Keratinocyte (primary cell): ENCODE measurements around the gene MUC5B.

ENCODE experiments used
- EZH2 ChIP-seq: IDR thresholded peaks from one replicate; pipeline ENCODE4 v1.6.1; 2012; ENCODE audit warnings: inconsistent platforms, mild to moderate bottlenecking, low read length, moderate library complexity
- TF ChIP-seq, protein P1 (sequence below), 3 experiments: IDR thresholded peaks in 1 of 3; conservative IDR thresholded peaks in 1 of 3; optimal IDR thresholded peaks in 1 of 3; 2 replicates in 2 of 3; 3 replicates in 1 of 3; pipeline versions ENCODE3 to v1.5.1; 2011; ENCODE audit warnings: low read length in 3 of 3, mild to moderate bottlenecking in 3 of 3, moderate library complexity in 2 of 3, control low read depth in 1 of 3, inconsistent platforms in 1 of 3; ENCODE audit not compliant: insufficient read depth in 2 of 3; ENCODE audit errors: extremely low read depth in 1 of 3

DNA sequence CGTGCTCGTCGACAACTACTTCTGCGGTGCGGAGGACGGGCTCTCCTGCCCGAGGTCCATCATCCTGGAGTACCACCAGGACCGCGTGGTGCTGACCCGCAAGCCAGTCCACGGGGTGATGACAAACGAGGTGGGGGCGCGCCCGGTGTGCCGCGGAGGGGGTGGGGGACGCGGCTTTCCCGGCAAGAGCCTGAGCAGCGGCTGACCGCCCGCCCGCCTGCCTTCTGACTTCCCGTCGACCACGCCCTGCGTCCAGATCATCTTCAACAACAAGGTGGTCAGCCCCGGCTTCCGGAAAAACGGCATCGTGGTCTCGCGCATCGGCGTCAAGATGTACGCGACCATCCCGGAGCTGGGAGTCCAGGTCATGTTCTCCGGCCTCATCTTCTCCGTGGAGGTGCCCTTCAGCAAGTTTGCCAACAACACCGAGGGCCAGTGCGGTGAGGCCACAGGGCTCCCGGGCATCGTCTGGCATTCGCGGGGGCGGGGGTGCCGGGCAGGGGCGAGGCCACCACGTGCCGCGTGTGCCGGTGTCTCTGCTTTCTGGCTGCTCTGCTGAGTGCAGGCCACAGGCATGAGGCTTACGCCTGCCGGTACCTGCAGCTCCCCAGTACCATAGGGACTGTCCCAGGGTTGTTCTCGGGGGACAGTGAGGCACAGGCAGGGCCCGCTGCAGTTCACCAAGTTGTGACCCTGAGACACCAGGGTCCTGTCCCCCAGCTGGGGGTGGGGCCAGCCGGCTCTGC lies 28.5 kb upstream of the MUC5B start:
- TF ChIP-seq, protein P1, sequence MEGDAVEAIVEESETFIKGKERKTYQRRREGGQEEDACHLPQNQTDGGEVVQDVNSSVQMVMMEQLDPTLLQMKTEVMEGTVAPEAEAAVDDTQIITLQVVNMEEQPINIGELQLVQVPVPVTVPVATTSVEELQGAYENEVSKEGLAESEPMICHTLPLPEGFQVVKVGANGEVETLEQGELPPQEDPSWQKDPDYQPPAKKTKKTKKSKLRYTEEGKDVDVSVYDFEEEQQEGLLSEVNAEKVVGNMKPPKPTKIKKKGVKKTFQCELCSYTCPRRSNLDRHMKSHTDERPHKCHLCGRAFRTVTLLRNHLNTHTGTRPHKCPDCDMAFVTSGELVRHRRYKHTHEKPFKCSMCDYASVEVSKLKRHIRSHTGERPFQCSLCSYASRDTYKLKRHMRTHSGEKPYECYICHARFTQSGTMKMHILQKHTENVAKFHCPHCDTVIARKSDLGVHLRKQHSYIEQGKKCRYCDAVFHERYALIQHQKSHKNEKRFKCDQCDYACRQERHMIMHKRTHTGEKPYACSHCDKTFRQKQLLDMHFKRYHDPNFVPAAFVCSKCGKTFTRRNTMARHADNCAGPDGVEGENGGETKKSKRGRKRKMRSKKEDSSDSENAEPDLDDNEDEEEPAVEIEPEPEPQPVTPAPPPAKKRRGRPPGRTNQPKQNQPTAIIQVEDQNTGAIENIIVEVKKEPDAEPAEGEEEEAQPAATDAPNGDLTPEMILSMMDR (optimal IDR thresholded peaks at IDR 0.05 in 1 of 3, IDR thresholded peaks at IDR 0.05 in 1 of 3, conservative IDR thresholded peaks at IDR 0.05 in 1 of 3; ENCODE audit: extremely low read depth in 1 of 3, insufficient read depth in 2 of 3, low read length in 3 of 3) = no peak
- no peak for TF ChIP-seq EZH2
